ENCODE results near the gene SCRN2. TPM values are rescaled to one million over a fixed set of nuclear protein-coding genes. Genes with fewer than 3 reads are reported as not detected.

SCRN2 gene
- total and polyA plus RNA-seq, 2 experiments from 2014 or later = 40.6 to 45.5 TPM

- no peak for TF ChIP-seq NANOG (IDR thresholded peaks at IDR 0.05; ENCODE audit: borderline replicate concordance)
- no peak for TF ChIP-seq CREB1 (CRISPR knock-in tag; IDR thresholded peaks at IDR 0.05; ENCODE audit: low read depth)
- TF ChIP-seq REST (IDR thresholded peaks at IDR 0.05; ENCODE audit: unreplicated experiment) = no peak
- TF ChIP-seq, protein P1, sequence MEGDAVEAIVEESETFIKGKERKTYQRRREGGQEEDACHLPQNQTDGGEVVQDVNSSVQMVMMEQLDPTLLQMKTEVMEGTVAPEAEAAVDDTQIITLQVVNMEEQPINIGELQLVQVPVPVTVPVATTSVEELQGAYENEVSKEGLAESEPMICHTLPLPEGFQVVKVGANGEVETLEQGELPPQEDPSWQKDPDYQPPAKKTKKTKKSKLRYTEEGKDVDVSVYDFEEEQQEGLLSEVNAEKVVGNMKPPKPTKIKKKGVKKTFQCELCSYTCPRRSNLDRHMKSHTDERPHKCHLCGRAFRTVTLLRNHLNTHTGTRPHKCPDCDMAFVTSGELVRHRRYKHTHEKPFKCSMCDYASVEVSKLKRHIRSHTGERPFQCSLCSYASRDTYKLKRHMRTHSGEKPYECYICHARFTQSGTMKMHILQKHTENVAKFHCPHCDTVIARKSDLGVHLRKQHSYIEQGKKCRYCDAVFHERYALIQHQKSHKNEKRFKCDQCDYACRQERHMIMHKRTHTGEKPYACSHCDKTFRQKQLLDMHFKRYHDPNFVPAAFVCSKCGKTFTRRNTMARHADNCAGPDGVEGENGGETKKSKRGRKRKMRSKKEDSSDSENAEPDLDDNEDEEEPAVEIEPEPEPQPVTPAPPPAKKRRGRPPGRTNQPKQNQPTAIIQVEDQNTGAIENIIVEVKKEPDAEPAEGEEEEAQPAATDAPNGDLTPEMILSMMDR (conservative IDR thresholded peaks at IDR 0.05; ENCODE audit: low read depth in 2 of 2) = no peak
- TF ChIP-seq POLR2AphosphoS5 (IDR thresholded peaks at IDR 0.05; ENCODE audit: low read depth) = no peak
- TF ChIP-seq, protein P2, sequence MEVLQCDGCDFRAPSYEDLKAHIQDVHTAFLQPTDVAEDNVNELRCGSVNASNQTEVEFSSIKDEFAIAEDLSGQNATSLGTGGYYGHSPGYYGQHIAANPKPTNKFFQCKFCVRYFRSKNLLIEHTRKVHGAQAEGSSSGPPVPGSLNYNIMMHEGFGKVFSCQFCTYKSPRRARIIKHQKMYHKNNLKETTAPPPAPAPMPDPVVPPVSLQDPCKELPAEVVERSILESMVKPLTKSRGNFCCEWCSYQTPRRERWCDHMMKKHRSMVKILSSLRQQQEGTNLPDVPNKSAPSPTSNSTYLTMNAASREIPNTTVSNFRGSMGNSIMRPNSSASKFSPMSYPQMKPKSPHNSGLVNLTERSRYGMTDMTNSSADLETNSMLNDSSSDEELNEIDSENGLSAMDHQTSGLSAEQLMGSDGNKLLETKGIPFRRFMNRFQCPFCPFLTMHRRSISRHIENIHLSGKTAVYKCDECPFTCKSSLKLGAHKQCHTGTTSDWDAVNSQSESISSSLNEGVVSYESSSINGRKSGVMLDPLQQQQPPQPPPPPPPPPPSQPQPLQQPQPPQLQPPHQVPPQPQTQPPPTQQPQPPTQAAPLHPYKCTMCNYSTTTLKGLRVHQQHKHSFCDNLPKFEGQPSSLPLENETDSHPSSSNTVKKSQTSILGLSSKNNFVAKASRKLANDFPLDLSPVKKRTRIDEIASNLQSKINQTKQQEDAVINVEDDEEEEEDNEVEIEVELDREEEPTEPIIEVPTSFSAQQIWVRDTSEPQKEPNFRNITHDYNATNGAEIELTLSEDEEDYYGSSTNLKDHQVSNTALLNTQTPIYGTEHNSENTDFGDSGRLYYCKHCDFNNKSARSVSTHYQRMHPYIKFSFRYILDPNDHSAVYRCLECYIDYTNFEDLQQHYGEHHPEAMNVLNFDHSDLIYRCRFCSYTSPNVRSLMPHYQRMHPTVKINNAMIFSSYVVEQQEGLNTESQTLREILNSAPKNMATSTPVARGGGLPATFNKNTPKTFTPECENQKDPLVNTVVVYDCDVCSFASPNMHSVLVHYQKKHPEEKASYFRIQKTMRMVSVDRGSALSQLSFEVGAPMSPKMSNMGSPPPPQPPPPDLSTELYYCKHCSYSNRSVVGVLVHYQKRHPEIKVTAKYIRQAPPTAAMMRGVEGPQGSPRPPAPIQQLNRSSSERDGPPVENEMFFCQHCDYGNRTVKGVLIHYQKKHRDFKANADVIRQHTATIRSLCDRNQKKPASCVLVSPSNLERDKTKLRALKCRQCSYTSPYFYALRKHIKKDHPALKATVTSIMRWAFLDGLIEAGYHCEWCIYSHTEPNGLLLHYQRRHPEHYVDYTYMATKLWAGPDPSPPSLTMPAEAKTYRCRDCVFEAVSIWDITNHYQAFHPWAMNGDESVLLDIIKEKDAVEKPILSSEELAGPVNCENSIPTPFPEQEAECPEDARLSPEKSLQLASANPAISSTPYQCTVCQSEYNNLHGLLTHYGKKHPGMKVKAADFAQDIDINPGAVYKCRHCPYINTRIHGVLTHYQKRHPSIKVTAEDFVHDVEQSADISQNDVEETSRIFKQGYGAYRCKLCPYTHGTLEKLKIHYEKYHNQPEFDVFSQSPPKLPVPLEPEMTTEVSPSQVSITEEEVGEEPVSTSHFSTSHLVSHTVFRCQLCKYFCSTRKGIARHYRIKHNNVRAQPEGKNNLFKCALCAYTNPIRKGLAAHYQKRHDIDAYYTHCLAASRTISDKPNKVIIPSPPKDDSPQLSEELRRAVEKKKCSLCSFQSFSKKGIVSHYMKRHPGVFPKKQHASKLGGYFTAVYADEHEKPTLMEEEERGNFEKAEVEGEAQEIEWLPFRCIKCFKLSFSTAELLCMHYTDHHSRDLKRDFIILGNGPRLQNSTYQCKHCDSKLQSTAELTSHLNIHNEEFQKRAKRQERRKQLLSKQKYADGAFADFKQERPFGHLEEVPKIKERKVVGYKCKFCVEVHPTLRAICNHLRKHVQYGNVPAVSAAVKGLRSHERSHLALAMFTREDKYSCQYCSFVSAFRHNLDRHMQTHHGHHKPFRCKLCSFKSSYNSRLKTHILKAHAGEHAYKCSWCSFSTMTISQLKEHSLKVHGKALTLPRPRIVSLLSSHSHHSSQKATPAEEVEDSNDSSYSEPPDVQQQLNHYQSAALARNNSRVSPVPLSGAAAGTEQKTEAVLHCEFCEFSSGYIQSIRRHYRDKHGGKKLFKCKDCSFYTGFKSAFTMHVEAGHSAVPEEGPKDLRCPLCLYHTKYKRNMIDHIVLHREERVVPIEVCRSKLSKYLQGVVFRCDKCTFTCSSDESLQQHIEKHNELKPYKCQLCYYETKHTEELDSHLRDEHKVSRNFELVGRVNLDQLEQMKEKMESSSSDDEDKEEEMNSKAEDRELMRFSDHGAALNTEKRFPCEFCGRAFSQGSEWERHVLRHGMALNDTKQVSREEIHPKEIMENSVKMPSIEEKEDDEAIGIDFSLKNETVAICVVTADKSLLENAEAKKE (CRISPR knock-in tag; IDR thresholded peaks at IDR 0.05) = no peak
- no peak for TF ChIP-seq ZNF331 (CRISPR knock-in tag; IDR thresholded peaks at IDR 0.05; ENCODE audit: low read depth)
- TF ChIP-seq STAT1 (IDR thresholded peaks at IDR 0.05; ENCODE audit: unreplicated experiment) = no peak
- no peak for TF ChIP-seq ZNF114 (CRISPR knock-in tag; IDR thresholded peaks at IDR 0.05)
- TF ChIP-seq EZH2 (IDR thresholded peaks at IDR 0.05; ENCODE audit: low read depth, unreplicated experiment) = no peak
- no peak for TF ChIP-seq EZH2phosphoT487 (IDR thresholded peaks at IDR 0.05; ENCODE audit: unreplicated experiment)
- TF ChIP-seq, protein P3, sequence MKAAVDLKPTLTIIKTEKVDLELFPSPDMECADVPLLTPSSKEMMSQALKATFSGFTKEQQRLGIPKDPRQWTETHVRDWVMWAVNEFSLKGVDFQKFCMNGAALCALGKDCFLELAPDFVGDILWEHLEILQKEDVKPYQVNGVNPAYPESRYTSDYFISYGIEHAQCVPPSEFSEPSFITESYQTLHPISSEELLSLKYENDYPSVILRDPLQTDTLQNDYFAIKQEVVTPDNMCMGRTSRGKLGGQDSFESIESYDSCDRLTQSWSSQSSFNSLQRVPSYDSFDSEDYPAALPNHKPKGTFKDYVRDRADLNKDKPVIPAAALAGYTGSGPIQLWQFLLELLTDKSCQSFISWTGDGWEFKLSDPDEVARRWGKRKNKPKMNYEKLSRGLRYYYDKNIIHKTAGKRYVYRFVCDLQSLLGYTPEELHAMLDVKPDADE (IDR thresholded peaks at IDR 0.05) = no peak
- no peak for TF ChIP-seq JUNB (IDR thresholded peaks at IDR 0.05; ENCODE audit: unreplicated experiment)
- ATAC-seq (no peak), DNase-seq (ENCODE audit: low spot score) (no peak)
- peaks cover 7% of the 10 kb centered on the region; the same call in 1 of the 3 replicates for H3K36me3 Mint-ChIP-seq (ENCODE audit: low read depth)
- H2AFZ ChIP-seq = no peak overlapping the region
- no peaks in the 10 kb centered on the region for H3K9me2 ChIP-seq (ENCODE audit: insufficient read depth)
- no peaks in the 10 kb centered on the region for H3K4me1 ChIP-seq (ENCODE audit: insufficient read depth)
- H3F3A ChIP-seq (replicated peaks; ENCODE audit: low read depth) = no peaks in the 10 kb centered on the region
- no peaks in the 10 kb centered on the region for H4K20me1 ChIP-seq (replicated peaks; ENCODE audit: insufficient read depth)
- H3K79me2 ChIP-seq (replicated peaks; ENCODE audit: insufficient read depth) = no peaks in the 10 kb centered on the region
- H3K9me3 Mint-ChIP-seq = no peaks in the 10 kb centered on the region; the same call in 2 of the 3 replicates
- H3K4me2 ChIP-seq = no peak overlapping the region
- H3K4me3 Mint-ChIP-seq = no peak overlapping the region
- H3K27ac Mint-ChIP-seq = no peak overlapping the region; the same call in 1 of the 2 replicates
- no peak overlapping the region for H3K4me3 ChIP-seq
- peaks cover 7% of the 10 kb centered on the region; the same call in 2 of the 3 replicates for H3K4me1 Mint-ChIP-seq
- no peak overlapping the region for H3K27ac ChIP-seq (ENCODE audit: low read depth)
- no peaks in the 10 kb centered on the region for H3K27me3 ChIP-seq (ENCODE audit: insufficient read depth)
- peaks cover 2% of the 10 kb centered on the region for H3K27me3 Mint-ChIP-seq (ENCODE audit: insufficient read depth, low read depth, poor library complexity)
- no peaks in the 10 kb centered on the region for H3K36me3 ChIP-seq (ENCODE audit: insufficient read depth)
These were observed 29.4 kb downstream of the SCRN2 start for GRCh38 chr17:47811709-47812108.
